Hematopoietic multipotent progenitor cell treated with erythropoietin and hydrocortisone succinate and interleukin-3 and kit ligand, for 4 days (in vitro differentiated cells): ENCODE measurements around the gene SCLY.

ENCODE experiments used
- DNase-seq: peaks from one replicate; pipeline ENCODE4 v3.0.0-alpha.2; 2015

The SCLY gene

DNA sequence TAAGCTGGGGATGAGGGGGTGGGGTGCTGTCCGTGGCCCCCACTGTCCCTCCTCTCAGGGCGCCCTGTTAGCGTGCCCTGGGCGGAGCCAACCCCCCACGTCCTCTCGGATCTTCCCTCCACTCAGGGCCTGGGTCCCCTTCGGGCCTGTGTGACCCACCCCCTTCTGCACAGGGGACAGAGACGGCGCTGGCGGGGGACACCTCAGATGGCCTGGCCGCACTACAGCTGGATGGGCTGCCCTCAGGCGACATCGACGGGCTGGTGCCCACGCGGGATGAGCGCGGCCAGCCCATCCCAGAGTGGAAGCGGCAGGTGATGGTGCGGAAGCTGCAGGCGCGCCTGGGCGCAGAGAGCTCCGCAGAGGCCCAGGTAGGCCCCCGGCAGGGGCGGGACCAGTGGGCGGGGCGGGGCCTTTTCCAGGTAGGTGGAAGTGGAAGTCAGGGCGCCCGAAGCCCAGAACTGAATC, 67.8 kb downstream of the SCLY start:
- DNase-seq, result no peak

DNA sequence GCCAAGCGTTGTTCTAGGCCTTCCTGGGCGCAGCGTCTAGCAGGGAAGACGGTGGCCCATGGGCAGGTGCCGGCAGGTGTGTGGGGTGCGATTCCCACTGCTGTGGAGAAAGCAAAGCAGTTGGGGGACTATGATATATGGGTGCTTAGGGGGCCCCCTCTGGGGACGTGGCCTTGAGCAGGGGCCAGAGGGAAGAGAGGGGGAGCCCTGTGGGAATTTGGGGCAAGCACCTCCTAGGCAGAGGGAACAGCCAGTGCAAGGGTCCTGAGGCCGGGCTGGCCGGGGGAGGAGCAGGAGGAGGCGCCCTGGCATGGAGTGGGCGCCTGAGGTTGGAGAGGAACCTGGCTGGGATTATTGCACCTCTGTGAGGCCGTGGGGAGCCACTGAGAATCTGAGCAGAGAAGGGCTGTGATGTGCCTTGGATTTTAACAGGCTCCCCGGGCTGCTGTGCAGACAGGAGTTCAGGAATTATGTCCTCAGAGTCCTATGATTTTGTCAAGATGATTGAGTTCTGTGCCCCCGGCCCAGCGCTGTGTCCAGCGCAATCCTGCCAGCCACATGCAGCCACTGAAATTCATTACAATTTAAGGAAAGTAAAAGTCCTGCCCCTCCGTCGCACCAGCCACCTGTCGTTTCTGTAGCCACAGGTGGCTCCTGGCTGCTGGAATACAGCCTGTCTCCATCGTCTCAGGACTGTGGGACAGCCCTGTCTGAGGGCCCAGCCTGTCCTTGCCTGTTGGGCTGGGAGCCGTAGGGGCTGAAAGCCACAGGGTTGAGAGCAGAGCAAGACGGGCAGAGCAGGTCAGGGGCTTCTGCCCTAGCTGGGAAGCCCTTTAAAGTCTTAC, 68.6 kb downstream of the SCLY start:
- DNase-seq, result no peak

DNA sequence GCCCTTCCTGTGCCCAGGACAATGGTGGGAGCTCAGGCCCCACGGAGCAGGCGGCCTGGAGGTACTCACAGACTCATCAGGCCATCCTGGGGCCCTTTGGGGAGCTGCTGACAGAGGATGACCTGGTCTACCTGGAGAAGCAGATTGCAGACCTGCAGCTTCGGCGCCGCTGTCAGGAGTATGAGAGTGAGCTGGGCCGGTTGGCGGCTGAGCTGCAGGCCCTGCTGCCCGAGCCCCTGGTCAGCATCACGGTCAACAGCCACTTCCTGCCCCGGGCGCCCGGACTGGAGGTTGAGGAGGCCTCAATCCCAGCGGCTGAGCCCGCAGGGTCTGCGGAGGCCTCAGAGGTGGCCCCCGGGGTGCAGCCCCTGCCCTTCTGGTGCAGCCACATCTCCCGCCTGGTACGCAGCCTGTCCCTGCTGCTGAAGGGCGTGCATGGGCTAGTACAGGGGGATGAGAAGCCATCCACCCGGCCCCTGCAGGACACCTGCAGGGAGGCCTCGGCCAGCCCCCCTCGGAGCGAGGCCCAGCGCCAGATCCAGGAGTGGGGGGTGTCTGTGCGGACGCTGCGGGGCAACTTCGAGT, 69.4 kb downstream of the SCLY start:
- no peak for DNase-seq

DNA sequence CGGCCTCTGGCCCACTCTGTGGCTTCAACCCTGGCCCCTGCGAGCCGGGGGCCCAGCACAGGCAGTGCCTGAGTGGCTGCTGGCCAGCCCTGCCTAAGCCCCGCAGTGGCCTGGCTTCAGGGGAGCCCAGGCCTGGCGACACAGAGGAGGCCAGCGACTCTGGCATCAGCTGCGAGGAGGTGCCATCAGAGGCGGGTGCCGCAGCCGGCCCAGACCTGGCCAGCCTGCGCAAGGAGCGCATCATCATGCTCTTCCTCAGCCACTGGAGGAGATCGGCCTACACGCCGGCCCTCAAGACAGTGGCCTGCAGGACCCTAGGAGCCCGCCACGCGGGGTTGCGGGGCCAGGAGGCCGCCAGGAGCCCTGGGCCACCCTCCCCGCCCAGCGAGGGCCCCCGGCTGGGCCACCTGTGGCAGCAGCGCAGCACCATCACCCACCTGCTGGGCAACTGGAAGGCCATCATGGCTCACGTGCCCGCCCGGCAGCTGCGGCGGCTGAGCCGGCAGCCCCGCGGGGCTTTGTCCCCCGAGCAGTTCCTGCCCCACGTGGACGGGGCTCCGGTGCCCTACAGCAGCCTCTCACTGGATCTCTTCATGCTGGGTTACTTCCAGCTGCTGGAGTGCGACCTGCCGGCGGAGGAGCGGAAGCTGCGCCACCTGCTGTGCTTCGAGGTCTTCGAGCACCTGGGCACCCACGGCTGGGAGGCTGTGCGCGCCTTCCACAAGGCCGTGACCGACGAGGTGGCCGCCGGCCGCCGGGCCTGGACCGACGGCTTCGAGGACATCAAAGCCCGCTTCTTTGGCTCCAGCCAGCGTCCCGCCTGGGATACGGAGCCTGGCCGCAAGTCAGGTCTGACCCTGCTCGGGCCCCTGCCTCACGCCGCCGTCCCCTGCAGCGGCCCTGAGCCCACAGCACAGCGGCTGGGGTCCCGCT, 70.2 kb downstream of the SCLY start:
- no peak for DNase-seq

DNA sequence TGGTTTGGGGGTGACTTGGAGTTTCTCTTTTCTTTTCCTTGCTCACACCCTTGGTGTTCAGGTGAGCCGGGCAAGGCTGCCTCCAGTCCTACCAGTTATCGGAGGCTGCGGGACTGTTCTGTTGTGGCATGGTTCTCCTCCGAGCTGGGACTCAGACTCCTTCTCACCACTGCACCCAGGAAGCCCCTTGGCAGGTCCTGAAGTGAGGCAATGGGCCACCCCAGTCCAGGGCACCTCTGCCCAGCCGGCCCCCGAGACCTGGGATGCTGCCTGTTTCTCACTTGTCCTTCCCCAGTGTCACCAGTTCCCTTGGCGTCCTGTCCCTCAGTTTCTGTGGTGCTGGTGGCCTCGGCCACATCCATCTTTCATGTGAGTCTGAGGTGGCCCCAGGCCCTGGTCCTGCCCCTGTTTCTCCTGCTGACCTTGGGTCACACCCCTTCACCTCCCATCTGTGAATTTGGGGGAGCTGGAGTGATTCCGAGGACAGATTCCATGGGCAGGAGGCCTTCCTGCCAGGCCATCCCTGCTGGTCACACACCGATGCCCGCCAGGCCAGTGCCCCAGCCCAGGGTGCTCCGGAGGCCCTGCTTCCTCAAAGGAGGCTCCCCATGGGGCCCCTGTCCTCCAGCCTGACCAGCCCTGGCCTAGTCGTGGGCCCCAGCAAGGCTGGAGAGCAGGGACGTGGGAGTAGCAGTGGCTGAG, 71.1 kb downstream of the SCLY start:
- no peak for DNase-seq

DNA sequence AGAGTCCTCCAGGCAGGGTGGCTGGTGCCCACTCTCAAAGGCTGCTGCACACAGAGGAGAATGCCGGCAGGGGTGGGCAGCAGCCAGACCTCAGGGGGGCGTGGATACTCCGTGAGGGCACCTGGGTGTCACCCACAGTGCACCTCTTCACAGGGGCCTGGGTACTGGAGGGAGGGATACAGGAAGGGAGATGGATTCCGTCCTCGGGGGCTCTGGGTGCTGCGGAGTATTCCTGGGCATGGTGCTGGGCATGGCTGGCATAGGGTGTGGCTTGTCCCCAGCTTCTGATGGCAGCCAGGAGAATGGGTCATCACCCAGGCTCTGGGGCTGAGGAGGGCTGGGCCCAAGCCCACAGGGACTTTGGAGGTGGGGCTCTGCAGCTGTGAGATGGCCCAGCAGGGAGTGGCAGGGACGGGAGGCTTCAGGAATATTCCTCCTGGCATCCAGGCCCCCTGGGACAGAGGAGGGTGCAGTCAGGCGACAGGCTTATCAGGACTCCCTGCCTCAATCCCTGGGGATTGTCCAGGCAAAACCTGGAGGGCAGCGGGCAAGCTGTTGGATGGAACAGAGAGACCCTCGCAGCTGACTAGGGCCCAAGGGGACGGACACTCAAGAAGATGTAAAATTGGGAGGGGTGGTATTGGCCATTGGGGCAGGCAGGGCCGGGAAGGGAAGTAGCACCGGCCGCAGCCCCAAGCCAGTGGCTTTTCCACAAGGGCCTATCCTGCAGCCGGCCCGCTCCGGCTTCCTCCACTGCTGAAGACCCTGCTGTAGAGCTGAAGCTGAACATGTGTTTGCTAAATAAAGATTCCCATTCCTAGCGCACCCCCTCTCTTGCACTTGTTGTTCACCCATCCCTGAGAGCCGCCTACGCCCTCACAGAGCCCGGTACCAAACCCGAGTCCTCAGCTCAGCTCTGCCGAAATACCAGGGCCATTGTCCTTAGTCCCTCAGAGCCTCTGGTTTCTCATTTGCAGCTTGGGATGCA, 72.0 kb downstream of the SCLY start:
- DNase-seq, result no peak

DNA sequence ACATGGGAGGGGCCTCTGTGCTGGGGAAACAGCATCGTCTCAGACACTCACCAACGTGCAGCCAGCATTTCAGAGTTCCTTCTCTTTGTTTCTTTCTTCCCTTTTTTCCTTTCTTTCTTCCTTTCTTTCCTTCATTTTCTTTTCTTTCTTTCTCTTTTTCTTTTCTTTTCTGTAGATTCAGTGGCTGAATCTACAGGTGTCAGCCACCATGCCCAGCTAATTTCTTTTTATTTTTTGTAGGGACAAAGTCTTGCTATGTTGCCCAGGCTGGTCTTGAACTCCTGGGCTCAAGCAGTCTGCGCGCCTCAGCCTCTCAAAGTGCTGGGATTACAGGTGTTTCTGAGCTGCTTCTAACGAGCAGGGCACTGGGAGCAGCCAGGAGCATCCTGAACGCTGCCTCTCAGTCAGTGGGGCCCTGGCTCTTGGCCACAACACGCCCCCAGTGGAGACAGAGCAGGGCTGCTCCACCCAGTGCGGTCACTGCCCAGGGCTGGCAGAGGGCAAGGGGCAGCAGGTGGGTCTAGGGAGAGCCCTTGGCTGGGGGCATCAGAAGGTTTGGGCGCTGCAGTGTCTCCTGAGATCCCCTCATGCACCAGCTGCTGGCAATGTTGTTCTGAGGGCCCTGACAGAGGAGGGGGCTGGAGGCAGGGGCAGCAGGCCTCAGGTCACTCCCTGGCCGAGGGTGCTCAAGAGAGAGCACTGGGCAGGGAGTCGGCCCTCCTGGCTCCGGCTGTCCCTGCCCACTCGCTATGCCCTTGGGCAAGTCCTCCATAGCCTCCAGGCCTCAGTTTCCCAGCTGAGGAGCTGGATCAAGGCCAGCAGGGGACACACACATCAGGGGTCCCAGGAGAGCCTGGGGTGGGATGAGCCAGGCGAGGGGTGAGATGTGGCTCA, 72.9 kb downstream of the SCLY start:
- no peak for DNase-seq

DNA sequence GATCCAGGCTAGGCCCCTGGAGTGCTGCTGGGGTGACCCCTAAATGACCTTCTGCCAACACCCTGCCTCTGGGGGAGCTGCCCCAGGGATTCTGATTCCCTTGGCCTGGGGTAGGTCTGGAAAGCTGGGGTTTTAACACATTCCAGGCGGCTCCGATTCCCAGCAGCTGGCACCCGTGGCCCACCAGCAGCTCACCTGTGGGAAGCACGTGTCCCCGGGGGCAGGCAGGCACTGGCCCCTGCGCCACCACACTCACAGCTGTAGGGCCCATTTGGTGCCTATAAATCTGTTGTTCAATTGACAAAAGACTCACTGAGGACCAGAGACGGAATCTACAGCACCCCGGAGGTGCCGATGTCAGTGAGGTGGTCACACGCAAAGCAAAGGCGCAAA, 73.6 kb downstream of the SCLY start:
- no peak for DNase-seq

DNA sequence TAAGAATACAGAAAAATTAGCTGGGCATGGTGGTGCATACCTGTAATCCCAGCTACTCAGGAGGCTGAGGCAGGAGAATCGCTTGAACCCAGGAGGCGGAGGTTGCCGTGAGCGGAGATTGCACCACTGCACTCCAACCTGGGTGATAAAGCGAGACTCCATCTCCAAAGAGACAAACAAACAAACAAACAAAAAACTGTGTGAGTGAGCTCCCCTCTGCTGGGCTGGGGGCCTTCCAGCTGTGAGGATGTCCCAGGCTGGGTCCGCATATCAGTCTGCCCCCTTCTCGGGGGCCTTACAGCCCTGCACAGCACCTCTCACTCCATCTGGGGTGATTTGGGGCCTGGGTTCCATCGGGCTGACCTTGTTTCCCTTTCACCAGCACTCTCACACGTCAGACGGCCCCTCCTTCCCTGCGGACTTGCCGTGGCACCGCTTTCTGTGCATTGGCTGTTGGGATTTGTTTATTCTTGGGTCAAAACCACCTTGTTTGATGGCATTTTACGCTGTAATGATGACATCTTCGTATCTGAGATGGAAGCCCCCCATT, 74.9 kb downstream of the SCLY start:
- no peak for DNase-seq

DNA sequence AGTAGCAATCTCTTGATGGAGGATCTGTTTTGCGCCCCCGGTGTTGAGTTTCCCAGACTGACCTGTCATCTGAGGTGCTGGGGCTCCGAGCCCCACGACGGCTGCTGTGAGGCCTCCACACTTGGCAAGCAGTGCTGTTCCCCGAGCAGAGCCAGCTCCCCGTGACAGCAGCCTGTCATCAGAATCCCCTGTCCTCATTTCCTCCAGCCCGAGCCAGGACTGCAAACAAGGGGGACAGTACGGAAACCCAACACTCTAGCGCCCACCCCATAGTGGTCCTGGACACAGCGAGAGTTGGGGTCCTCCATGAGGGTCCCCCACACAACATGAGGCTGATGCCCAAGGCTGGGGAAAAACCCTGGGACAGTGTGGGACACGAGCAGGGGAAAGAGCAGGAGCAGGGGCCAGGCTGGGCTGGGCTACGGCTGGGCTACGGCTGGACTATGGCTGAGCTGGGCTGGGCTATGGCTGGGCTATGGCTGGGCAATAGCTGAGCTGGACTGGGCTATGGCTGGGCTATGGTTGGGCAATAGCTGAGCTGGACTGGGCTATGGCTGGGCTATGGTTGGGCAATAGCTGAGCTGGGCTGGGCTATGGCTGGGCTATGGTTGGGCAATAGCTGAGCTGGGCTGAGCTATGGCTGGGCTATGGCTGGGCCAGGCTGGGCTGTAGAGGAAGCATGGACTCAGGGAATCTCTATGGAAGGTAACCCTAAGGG, 76.2 kb downstream of the SCLY start:
- peak; percentile 43 for DNase-seq

DNA sequence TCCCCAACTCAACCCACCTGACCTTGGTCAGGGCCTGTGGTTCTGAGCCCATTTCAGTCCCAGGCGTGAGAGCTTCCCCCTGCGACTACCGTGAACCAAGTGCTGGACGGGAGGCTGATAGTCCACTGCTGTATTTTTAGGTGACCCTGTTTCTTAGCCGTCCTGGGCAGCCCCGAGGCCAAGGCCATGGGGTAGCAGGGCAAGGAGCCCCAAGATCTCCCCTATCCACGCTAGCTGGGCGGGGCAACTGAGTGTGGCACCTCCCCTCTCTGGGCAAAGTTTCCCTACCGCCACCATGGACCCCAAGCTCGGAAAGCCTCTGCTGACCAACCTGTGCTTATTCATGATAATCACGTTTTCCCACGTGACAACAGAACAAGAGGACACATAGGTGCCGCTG, 77.1 kb downstream of the SCLY start:
- no peak for DNase-seq

DNA sequence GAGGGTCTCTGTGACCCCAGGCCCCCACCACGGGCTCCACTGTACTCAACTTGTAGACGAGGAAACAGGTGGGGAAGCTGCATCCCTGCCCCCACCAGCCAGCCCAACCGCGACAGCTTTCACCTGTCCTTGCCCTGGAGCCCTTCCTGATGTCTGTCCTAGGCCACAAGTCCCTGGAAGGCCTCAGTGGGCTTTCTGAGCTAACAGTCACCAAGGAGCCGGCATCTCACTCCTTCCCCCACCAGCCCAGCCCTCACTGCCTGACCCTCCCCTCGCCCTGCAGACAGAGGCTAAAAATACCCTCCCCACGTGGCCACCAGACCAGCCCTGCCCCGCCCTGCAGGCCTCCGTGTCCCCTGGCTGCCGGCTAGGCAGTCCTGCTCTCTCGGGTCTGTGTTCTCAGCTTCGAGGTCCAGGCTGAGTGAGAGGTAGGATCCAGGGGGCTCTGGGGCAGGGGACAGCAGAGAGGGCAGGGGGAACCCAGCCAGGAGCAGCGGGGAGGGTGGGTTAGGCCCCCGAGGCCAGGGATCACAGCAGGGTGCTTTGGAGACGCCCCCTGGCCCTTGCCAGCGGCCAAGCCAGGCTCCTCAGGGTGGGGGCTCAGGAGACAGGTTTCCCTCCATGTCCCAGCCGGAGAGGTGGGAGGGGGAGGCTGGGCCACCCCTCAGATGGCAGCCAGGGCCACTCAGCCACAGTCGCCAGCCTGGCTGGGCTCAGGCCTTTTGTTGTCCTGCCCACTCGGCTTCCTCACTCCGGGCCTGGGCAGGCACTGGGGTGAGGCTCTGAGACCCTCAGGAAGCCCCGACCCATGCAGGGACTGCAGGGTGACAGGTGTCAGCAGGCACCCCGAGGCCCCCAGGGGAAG, 77.8 kb downstream of the SCLY start, which contains the start of gene KLHL30:
Gene KLHL30, plus strand, starts transcription at position 338 of the 865 bp plus-strand sequence. CDS start 2,087 bp downstream, outside the sequence.
- DNase-seq, result no peak

DNA sequence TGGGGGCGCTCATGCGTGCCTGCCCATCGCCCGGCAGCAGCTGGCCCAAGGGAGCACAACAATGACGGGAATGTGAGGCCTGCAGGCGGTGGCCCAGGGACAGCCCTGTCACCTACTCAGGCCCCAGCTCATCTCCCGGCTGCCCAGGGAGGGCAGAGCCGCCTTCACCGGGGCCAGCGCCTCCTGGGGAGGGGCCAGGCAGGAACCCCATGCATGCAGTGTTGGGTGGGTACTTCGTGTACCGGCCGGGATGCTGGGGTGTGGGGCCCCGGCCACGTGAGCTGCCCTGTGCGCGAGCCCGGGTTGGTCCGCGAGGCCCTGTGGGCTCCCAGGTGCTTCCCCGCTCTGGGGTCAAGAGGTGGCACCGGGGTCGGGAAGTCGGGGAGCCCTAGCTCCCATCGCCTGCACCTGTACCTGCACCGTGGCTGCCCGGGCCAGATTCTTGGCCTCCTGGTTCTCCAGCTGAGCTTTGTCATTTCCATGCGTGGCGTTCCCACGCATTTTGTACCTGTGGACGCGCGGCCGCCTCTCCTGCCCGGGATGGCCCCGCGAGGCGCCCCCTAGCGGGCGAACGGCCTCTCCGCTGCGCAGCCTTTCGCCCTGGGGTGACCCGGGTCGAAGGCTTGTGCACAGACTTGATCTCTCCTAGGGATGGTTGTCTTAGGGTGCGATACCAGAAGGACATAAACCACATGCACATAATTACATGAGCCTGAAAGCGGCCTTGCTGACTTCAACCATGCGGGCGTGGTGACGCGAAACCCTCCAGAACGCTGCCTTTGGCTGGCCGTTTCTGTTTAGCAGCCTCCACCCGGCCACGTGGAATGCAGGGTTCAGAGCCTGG, 78.6 kb downstream of the SCLY start:
- peak; percentile 48 for DNase-seq

DNA sequence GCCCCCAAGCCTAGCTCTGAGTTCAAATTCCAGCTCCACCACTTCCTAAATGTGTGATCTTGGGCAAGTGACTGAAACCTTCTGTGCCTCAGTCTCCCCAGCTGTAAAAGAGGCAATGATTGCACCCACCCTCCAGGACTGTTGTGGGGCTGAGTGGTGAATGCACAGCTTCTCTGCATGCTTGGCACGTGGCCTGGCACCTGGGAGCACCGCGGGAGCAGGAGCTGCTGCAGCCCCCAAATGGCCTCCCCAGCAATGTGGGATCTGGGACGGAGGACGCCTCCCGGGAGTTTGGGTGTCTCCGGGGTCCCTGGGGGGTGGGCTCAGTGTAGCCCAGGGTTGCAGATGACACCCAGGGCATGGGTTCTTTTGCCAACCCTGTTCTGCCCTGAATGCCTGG, 79.2 kb downstream of the SCLY start:
- no peak for DNase-seq

DNA sequence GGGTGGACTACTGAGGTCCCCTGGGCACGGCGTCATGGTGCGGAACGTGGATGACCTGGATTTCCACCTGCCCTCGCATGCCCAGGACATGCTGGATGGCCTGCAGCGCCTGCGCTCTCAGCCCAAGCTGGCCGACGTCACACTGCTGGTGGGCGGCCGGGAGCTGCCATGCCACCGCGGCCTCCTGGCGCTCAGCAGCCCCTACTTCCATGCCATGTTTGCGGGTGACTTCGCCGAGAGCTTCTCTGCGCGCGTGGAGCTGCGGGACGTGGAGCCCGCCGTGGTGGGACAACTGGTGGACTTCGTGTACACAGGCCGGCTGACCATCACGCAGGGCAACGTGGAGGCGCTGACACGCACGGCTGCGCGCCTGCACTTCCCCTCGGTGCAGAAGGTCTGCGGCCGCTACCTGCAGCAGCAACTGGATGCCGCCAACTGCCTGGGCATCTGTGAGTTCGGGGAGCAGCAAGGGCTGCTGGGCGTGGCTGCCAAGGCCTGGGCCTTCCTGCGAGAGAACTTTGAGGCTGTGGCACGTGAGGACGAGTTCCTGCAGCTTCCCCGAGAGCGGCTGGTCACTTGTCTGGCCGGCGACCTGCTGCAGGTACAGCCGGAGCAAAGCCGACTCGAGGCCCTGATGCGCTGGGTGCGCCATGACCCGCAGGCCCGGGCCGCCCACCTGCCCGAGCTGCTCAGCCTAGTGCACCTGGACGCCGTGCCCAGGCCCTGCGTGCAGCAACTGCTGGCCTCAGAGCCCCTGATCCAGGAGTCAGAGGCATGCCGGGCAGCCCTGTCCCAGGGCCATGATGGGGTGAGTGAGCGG, 80.1 kb downstream of the SCLY start:
- DNase-seq, result no peak
